ENCODE results near the gene CD6. TPM values are rescaled to one million over a fixed set of nuclear protein-coding genes. Genes with fewer than 3 reads are reported as not detected.

The CD6 gene
- total RNA-seq, 1 experiment from 2014 or later: not detected

DNA sequence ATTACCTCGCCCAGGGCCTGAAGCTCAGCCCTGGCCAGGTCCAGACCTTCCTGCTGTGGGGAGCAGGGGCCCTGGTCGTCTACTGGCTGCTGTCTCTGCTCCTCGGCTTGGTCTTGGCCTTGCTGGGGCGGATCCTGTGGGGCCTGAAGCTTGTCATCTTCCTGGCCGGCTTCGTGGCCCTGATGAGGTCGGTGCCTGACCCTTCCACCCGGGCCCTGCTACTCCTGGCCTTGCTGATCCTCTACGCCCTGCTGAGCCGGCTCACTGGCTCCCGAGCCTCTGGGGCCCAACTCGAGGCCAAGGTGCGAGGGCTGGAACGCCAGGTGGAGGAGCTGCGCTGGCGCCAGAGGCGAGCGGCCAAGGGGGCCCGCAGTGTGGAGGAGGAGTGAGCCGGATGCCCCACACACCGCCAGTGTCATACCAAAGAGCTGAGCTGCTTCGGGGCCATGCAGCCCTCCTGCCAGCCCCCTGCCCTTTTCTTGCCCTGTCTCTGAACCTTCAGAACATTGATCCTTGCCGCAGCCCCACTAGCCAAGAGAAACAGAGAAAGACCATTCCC, 49.6 kb upstream of the CD6 start:
- Histone ChIP-seq H4K8ac (replicated peaks; ENCODE audit: insufficient read length, low read depth, low read length) (no peak overlapping the region), H2BK20ac (ENCODE audit: low read depth, low read length, poor library complexity, severe bottlenecking) (no peak overlapping the region), H3K18ac (ENCODE audit: insufficient read length, low read depth, low read length) (no peak overlapping the region), H3K79me2 (ENCODE audit: insufficient read depth, low read length) (no peaks in the 10 kb centered on the region; the same call in 1 of the 2 replicates), H2BK120ac (ENCODE audit: low read depth, low read length, poor library complexity, severe bottlenecking) (no peak overlapping the region), H3K4ac (ENCODE audit: low read depth, low read length) (no peak overlapping the region), H2BK15ac (ENCODE audit: low read depth, low read length) (no peak overlapping the region), H3K27me3 (ENCODE audit: insufficient read depth, low read length) (no peaks in the 10 kb centered on the region), H4K91ac (ENCODE audit: insufficient read length, low read depth, low read length) (no peak overlapping the region), H4K20me1 (ENCODE audit: control insufficient read depth, insufficient read depth, insufficient read length) (no peaks in the 10 kb centered on the region), H3K27ac (ENCODE audit: insufficient read length, low read depth, low read length) (no peak overlapping the region), H3K23ac (ENCODE audit: insufficient read length, low read depth, low read length) (no peak overlapping the region), H4K5ac (ENCODE audit: insufficient read length, low read depth, low read length) (no peak overlapping the region), H2BK5ac (ENCODE audit: insufficient read length, low read length) (no peak overlapping the region), H3K56ac (ENCODE audit: insufficient read length, low read depth, low read length) (no peak overlapping the region), H3T11ph (ENCODE audit: low read length) (no peak overlapping the region), H2AFZ (ENCODE audit: low read length) (no peak overlapping the region), H3K23me2 (ENCODE audit: insufficient read length, low read depth, low read length, poor library complexity, severe bottlenecking) (peaks cover 10% of the 10 kb centered on the region), H3K9me3 (ENCODE audit: control insufficient read depth, low read depth, low read length) (no peaks in the 10 kb centered on the region), H3K14ac (ENCODE audit: insufficient read depth, low read length) (no peak overlapping the region), H2AK5ac (ENCODE audit: insufficient read length, low read length) (no peak overlapping the region), H2BK12ac (ENCODE audit: insufficient read length, low read depth, low read length) (no peak overlapping the region), H3K79me1 (ENCODE audit: insufficient read depth, low read depth, low read length, poor library complexity, severe bottlenecking) (no peaks in the 10 kb centered on the region), H3K4me2 (ENCODE audit: insufficient read depth, insufficient read length, low read length) (no peak overlapping the region), H3K4me1 (ENCODE audit: insufficient read depth, low read length) (peaks cover 2% of the 10 kb centered on the region), H3K9ac (ENCODE audit: extremely low read depth, insufficient read length, low read length) (no peak overlapping the region)
- no CpG with 5 or more reads among the region's 23 CpGs for WGBS (ENCODE audit: extremely low coverage, insufficient read length, low lambda C conversion rate)
- no peak overlapping the region for H3K4me3 Mint-ChIP-seq
- peaks cover 18 to 47% (median 29%) of the 10 kb centered on the region in 3 experiments; a peak in 6 of 7 replicates for H3K36me3 Mint-ChIP-seq (ENCODE audit: insufficient read depth in 1 of 3, low read depth in 3 of 3)
- TF ChIP-seq, protein P1, sequence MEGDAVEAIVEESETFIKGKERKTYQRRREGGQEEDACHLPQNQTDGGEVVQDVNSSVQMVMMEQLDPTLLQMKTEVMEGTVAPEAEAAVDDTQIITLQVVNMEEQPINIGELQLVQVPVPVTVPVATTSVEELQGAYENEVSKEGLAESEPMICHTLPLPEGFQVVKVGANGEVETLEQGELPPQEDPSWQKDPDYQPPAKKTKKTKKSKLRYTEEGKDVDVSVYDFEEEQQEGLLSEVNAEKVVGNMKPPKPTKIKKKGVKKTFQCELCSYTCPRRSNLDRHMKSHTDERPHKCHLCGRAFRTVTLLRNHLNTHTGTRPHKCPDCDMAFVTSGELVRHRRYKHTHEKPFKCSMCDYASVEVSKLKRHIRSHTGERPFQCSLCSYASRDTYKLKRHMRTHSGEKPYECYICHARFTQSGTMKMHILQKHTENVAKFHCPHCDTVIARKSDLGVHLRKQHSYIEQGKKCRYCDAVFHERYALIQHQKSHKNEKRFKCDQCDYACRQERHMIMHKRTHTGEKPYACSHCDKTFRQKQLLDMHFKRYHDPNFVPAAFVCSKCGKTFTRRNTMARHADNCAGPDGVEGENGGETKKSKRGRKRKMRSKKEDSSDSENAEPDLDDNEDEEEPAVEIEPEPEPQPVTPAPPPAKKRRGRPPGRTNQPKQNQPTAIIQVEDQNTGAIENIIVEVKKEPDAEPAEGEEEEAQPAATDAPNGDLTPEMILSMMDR (conservative IDR thresholded peaks at IDR 0.05): no peak
- peaks cover 25 to 27% of the 10 kb centered on the region in 2 experiments for H3K4me1 Mint-ChIP-seq
- H3K9me3 Mint-ChIP-seq: no peaks in the 10 kb centered on the region
- H3K27me3 Mint-ChIP-seq (ENCODE audit: low read depth): peaks cover 7% of the 10 kb centered on the region
- peak overlapping the region in 1 of 3 experiments; percentile 61; a peak in 1 of 7 replicates for H3K27ac Mint-ChIP-seq
- DNase-seq: no peak

Measured in H9 (cell line).